ENCODE results near the gene MORC4.
A peak's percentile ranks its signal among the peaks of the same experiment; 100 is the strongest.

MORC4 gene

DNA sequence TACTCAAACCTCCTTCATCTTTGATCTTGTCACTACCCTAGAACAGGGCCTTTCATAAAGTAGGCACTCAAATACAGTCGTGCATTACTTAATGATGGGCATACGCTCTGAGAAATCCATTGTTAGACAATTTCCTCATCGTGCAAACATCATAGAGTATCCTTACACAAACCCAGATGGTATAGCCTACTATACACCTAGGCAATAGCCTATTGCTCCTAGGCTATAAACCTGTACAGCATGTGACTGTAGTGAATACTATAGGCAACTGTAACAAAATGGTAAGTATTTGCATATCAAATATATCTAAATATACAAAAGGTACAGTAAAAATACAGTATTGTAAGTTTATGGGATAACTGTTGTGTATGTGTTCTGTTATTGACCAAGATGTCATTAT, 47.9 kb downstream of the MORC4 start:
- no peak for DNase-seq

GRCh38 chrX:106951230-106951629, 48.8 kb downstream of the MORC4 start:
- DNase-seq: no peak

- DNase-seq: no peak
Measured at GRCh38 chrX:106950381-106950780, 49.6 kb downstream of the MORC4 start.

GRCh38 chrX:106949366-106949765, 50.6 kb downstream of the MORC4 start:
- no peak for DNase-seq

DNA sequence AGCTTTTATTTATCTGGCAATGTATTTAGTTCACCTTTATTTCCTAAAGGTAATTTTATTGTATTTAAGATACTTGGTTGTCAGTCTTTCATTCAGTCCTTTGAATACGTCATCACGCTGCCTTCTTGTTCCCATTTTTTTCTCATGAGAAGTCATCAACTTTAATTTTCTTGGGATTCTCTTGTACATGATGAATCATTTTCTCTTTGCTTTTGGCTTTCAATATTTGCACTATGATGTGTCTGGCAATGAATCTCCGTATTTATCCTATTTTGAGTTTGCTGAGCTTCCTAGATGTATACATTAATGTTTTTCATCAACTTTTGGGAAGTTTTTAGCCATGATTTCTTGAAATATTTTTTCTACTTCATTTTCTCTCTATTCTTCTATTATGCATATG, 51.4 kb downstream of the MORC4 start:
- no peak for DNase-seq

- no peak for DNase-seq
Measured at GRCh38 chrX:106946464-106946863, 53.5 kb downstream of the MORC4 start.

DNA sequence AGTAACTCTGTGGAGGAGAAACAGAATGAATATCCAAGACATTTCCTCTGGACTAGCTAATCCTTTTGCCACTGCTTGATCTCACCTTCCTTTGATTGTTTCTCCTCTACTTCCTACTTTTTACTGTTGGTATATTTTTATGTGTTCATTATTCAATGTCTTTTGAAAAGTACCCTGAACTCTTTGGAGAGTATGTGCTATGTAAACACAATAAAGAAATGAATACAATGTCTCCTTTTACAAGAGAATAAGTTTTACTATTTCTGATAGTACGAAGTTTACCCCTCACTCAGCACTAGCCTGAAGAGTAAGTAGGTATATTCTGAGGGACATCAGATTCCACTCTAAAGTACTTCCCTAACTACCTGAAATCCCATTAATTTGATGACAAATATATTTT, 59.9 kb downstream of the MORC4 start:
- DNase-seq: no peak

GRCh38 chrX:106939566-106939965, 60.4 kb downstream of the MORC4 start:
- no peak for DNase-seq

DNA sequence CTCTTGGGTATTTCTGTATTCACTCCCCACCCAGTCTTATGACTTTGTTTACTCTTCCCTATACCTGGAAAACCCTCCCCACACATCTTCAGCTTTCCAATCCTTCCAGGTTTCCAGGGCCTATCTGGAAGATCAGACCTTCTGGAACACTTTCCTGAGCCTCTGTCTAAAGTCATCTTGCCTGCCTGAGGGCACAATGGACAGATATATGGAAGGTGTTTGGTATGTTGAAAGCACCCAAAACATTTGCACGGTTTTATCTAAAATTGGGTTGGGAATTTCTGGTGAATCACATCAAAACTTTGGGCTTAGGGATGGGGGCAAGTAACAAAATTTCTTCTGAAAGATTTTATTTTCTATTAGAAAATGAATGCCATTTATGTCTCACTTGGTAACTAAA, 63.8 kb downstream of the MORC4 start:
- no peak for DNase-seq

DNA sequence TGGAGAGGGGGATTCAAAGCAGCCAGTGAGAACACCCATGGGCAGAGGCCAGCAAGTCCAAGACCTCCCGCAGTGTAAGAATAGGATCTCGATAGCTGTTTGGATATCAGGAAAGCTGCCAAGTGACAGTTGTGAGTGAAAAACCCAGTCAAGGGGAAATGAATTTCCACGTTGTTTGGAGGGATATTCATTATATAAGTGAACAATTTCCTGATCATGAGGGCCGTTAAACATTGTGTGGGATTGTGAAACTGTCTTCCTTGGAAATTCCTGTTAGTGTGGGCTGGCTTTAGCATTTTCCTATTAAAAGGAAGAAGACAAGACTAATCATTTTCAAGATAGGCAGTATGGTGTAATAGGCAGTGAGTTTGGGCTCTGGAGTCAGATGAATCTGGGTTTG, 64.8 kb downstream of the MORC4 start:
- DNase-seq: no peak

GRCh38 chrX:106933538-106933961, 66.5 kb downstream of the MORC4 start:
- DNase-seq: no peak

- DNase-seq: no peak
Measured at GRCh38 chrX:106932960-106933537, 67.0 kb downstream of the MORC4 start.

DNA sequence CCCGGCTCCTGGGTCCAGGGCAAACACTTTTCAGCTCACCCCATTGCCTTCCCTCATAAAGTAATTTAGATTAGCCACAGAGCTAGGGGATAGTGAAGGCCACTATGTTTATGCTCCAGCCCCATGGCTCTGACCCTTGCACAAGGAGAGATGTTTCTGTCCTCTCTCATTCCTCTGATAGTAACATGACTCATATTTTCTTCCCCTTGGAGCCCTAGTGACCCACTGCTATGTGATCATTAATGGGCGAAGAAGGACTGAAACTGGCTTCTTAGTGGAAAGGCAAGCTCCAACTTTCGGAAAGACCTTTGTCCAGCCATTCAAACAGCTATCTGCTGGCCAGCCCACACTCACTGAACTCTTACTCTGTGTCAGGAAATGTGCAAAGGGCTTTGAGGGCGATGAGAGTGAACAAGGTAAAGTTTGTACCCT, 67.5 kb downstream of the MORC4 start:
- DNase-seq: no peak

DNA sequence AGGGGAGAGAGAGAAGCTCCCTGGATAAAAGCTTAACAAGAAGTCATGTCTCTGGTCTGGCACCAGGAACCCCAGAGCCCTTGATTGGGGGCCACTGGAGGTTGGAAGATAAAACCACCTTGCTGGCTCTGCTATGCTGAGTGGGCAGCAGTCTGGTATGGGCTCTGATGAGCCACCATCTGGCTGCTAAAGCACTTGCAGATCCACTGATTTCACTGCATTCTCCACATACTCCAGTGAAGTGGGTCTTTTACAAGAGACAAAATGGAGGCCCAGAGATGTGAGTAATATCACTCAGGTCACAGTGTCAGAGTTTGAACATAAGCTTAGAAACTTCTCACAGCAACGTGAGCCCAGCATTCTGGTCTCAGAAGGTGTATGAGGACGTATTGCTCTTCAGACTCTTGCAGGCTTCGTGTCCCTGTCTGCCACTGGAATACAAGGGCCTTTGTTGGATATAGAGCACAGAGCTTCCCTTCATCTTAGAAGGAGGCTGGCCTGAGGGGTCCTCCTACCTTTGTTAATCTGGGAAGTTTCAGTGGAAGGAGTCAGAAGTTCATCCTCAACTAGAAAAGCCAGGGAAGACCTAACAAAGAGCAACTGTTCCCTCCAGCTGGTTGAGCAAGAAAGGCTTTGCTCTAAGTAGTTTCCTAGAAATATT, 68.1 kb downstream of the MORC4 start:
- no peak for DNase-seq

DNA sequence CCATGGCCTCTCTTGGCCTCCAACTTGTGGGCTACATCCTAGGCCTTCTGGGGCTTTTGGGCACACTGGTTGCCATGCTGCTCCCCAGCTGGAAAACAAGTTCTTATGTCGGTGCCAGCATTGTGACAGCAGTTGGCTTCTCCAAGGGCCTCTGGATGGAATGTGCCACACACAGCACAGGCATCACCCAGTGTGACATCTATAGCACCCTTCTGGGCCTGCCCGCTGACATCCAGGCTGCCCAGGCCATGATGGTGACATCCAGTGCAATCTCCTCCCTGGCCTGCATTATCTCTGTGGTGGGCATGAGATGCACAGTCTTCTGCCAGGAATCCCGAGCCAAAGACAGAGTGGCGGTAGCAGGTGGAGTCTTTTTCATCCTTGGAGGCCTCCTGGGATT, 71.8 kb downstream of the MORC4 start:
- DNase-seq: no peak

- DNase-seq: no peak
Measured at GRCh38 chrX:106927700-106928099, 72.3 kb downstream of the MORC4 start.

DNA sequence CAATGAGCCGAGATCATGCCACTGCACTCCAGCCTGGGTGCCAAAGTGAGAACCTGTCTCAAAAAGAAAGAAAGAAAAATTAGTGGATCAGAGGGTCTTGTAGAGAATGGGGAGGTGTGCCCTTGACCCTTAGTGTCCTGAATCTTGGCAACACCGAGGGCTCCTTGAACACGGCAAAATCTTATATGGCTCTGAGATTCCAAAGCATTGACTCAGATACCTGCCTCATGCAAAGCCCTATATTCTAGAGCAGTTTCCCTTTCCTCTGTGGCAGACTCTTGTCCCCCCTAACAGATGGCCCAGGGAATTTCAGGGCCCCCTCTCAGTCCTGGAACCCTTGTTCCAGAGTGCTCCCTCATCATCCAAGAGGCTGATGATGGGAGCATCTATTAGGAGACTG, 73.0 kb downstream of the MORC4 start:
- no peak for DNase-seq

DNA sequence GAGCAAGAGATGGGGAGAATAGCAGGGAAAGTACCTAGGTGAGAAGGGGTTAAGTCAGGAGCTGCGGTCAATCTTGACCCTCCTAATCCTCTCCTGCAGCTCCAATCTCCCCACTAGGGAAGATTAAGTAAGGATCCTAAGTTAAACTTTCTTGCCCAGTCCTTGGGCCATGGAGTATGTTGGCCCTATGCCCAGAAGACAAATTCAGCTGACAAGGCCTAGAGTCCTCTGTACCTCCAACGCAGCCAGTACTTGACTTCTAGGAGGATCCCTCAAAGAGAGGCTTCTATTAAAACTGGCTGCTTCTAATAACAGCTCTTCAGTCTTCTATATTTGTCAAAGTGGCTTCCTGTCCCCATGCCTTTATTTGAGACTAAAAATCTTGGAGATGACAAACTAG, 78.4 kb downstream of the MORC4 start:
- no peak for DNase-seq

- DNase-seq: no peak
Measured at GRCh38 chrX:106919932-106920452, 80.0 kb downstream of the MORC4 start, which contains the start of gene CLDN2. Gene CLDN2 (plus strand): TSS chrX:106920402. CDS start chrX:106928229, 7,827 bp downstream.

GRCh38 chrX:106917830-106918500, 82.0 kb downstream of the MORC4 start:
- peak; percentile 28 for DNase-seq

- no peak for DNase-seq
Measured at GRCh38 chrX:106912864-106913263, 87.1 kb downstream of the MORC4 start.

DNA sequence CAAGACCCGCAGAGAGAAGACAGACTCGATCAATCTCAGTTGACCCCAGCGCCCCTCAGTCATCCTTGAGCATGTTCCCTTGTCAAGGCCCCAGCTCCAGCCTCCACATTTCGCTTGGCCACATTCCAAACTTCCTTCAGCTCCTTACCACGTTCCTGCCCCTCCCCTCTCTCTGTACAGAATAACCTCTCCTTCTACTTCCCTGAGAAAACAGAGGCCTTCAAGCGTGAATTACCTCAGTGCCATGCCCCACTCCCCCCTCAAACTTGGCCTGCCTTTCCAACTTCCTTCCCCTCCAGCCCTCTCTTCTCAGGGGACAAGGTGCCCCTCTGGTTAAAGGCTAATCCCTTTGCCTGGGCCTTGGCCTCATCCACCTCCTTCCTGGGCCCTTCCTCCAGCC, 93.7 kb downstream of the MORC4 start:
- no peak for DNase-seq

- DNase-seq: no peak
Measured at GRCh38 chrX:106905064-106905708, 94.8 kb downstream of the MORC4 start.
